Left lung (tissue), 10 donors: ENCODE results near the gene RASGEF1C. TPM values are rescaled to one million over a fixed set of nuclear protein-coding genes. Genes with fewer than 3 reads are reported as not detected.

Source experiments
- ATAC-seq: fragments of 200-7000 bp; cut with Tn5 transposase; one replicate; pipeline ENCODE4 v1.9.1; 2020; ENCODE audit warnings: moderate library complexity
- DNase-seq, 4 donors: peaks; one replicate each; pipeline ENCODE4 v3.0.0-alpha.2; 2013 to 2020
- H3K27ac ChIP-seq, 2 donors: fragments of 200-600 bp; sonication (generic) in 1 of 2; one replicate each; pipeline versions ENCODE4 v1.5.0 to v1.8.0; 2020 to 2021
- H3K27me3 ChIP-seq, 2 donors: fragments of 200-600 bp; sonication (generic) in 1 of 2; one replicate each; pipeline versions ENCODE4 v1.5.0 to v1.8.0; 2020 to 2021
- H3K36me3 ChIP-seq, 2 donors: fragments of 200-600 bp; sonication (generic) in 1 of 2; one replicate each; pipeline versions ENCODE4 v1.5.0 to v1.8.0; 2020 to 2021
- H3K4me1 ChIP-seq, 2 donors: fragments of 200-600 bp; one replicate each; pipeline ENCODE4 v1.8.0; 2021
- H3K4me3 ChIP-seq, 2 donors: fragments of 200-600 bp; sonication (generic) in 1 of 2; one replicate each; pipeline versions ENCODE4 v1.5.0 to v1.8.0; 2020 to 2021; ENCODE audit warnings: mild to moderate bottlenecking in 1 of 2
- H3K9me3 ChIP-seq, 2 donors: fragments of 200-600 bp; sonication (generic) in 1 of 2; one replicate each; pipeline versions ENCODE4 v1.5.0 to v1.8.0; 2020 to 2021
- intact Hi-C, 2 donors: fragments of 100-400 bp; cut with DNase I; formaldehyde crosslinking; loops; one replicate each; pipeline versions ENCODE4 v1.11.2 to v1.14.2; 2022
- polyA plus RNA-seq, 6 donors: library from polyadenylated mRNA; unstranded; fragments of 120-200 nt; gene quantifications; one replicate each; pipeline ENCODE4 v1.2.1, GENCODE V29; 2013; ENCODE audit not compliant: insufficient read length in 6 of 6
- total RNA-seq, 2 donors: library from RNA; stranded (reverse); fragmentation: NEBNext Ultra II Directional; extraction: Animal tissue kit (Norgen Biotek cat#: 25700); gene quantifications; one replicate each; pipeline ENCODE4 v1.2.1, GENCODE V29; 2021
- TF ChIP-seq, protein P1 (sequence below), 2 donors: fragments of 200-600 bp; sonication (generic) in 1 of 2; IDR thresholded peaks; one replicate each; pipeline versions ENCODE4 v1.5.0 to v1.8.0; 2021; ENCODE audit warnings: antibody characterized with exemption in 2 of 2
- donor health status: DM: no; HTN: yes; CAD: no.
- donor health status: DM: no; HTN: no; CAD: no.

RASGEF1C gene
- total and polyA plus RNA-seq, 8 donors, result 0.09 to 0.34 (median 0.17) TPM; not detected in 3

- Histone ChIP-seq H3K4me1 (peaks cover 0 to 6% of the 10 kb centered on the region in 2 donors), H3K27ac (no peak overlapping the region), H3K36me3 (no peaks in the 10 kb centered on the region), H3K9me3 (no peaks in the 10 kb centered on the region), H3K4me3 (no peak overlapping the region), H3K27me3 (peaks cover 0 to 19% of the 10 kb centered on the region in 2 donors)
- intact Hi-C loops, result no loop called here
- TF ChIP-seq, protein P1, sequence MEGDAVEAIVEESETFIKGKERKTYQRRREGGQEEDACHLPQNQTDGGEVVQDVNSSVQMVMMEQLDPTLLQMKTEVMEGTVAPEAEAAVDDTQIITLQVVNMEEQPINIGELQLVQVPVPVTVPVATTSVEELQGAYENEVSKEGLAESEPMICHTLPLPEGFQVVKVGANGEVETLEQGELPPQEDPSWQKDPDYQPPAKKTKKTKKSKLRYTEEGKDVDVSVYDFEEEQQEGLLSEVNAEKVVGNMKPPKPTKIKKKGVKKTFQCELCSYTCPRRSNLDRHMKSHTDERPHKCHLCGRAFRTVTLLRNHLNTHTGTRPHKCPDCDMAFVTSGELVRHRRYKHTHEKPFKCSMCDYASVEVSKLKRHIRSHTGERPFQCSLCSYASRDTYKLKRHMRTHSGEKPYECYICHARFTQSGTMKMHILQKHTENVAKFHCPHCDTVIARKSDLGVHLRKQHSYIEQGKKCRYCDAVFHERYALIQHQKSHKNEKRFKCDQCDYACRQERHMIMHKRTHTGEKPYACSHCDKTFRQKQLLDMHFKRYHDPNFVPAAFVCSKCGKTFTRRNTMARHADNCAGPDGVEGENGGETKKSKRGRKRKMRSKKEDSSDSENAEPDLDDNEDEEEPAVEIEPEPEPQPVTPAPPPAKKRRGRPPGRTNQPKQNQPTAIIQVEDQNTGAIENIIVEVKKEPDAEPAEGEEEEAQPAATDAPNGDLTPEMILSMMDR (IDR thresholded peaks at IDR 0.05), result no peak
- ATAC-seq (no peak), DNase-seq (no peak)
These were observed 128.3 kb downstream of the RASGEF1C start for GRCh38 chr5:180080486-180081280.

DNA sequence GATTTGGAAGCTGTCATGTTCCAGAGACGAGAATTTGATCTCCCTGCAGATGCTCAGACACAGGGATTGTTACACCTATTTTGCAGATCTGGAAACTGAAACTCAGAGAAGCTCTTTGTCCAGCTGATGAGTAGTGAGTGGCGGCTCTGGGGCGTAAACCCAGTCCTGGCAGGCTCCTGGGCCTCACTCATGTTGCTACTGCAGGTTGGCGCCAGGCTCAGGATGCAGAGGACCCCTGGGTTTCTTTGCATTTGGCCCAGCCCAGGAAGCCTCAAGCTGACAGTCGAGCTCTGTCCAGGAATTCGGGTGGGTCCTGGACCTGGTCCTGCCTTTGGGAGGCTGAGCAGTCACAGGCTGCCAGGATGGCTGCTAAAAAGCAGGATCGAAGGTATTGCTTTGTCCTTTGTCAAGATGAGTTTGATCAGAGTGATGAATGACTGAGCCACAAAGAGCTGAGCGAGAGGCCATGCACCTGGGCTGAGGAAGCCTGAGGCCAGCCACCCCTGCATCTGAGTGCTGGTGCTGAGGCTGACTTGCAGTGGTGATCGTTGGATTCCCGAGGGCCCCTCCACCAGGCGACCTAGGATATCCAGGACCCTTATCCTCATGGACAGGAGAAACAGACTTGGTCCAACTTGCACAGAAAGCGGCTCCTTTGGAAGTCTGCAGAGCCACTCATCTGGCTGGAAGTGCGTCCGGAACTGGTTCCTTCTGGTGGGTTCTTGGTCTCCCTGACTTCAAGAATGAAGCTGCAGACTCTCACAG is 129.1 kb downstream of the RASGEF1C start:
- ATAC-seq (no peak), DNase-seq (no peak)
- intact Hi-C loops, result no loop called here
- Histone ChIP-seq H3K36me3 (no peaks in the 10 kb centered on the region), H3K4me1 (no peaks in the 10 kb centered on the region), H3K9me3 (no peaks in the 10 kb centered on the region), H3K27me3 (peaks cover 0 to 19% of the 10 kb centered on the region in 2 donors), H3K4me3 (no peak overlapping the region), H3K27ac (no peak overlapping the region)
- TF ChIP-seq, protein P1 (IDR thresholded peaks at IDR 0.05), result no peak

GRCh38 chr5:180078348-180078747 is 130.7 kb downstream of the RASGEF1C start:
- Histone ChIP-seq H3K27me3 (peaks cover 0 to 19% of the 10 kb centered on the region in 2 donors), H3K27ac (no peak overlapping the region), H3K36me3 (no peaks in the 10 kb centered on the region), H3K9me3 (no peaks in the 10 kb centered on the region), H3K4me3 (no peak overlapping the region), H3K4me1 (no peaks in the 10 kb centered on the region)
- TF ChIP-seq, protein P1 (IDR thresholded peaks at IDR 0.05), result no peak
- intact Hi-C loops, result no loop called here
- ATAC-seq (no peak), DNase-seq (no peak)

GRCh38 chr5:180077594-180078284 is 131.3 kb downstream of the RASGEF1C start:
- H3K4me3 ChIP-seq, result no peak overlapping the region
- TF ChIP-seq, protein P1 (IDR thresholded peaks at IDR 0.05), result no peak
- peaks cover 0 to 19% of the 10 kb centered on the region in 2 donors for H3K27me3 ChIP-seq
- no peaks in the 10 kb centered on the region for H3K9me3 ChIP-seq
- H3K27ac ChIP-seq, result no peak overlapping the region
- no peak for ATAC-seq
- intact Hi-C loops, result no loop called here
- H3K36me3 ChIP-seq, result no peaks in the 10 kb centered on the region
- H3K4me1 ChIP-seq, result no peaks in the 10 kb centered on the region
- no peak for DNase-seq
